OCI-M2 (cell line): ENCODE measurements around the gene NOC3L.
A peak's percentile ranks its signal among the peaks of the same experiment; 100 is the strongest.
"Not testable (repeated sequence)": the region's sequence is repeated elsewhere in the genome, so short reads cannot be mapped to it uniquely, and the experiment has no call there.

Experiments
- DNase-seq: peaks from one replicate; lab custom pipeline; 2025; ENCODE audit not compliant: unreplicated experiment; lab: John Stamatoyannopoulos, UW

The NOC3L gene

GRCh38 chr10:94362360-94363250, at the start of gene NOC3L:
NOC3L (minus strand) TSS chr10:94362939; CDS start chr10:94362838, 101 bp downstream.
- peak; percentile 64 for DNase-seq

GRCh38 chr10:94412449-94412848, 49.7 kb upstream of the NOC3L start:
- DNase-seq = no peak

GRCh38 chr10:94411304-94411703, 48.6 kb upstream of the NOC3L start:
- no peak for DNase-seq

- DNase-seq = no peak
Observed at GRCh38 chr10:94409021-94409657, 46.4 kb upstream of the NOC3L start.

- no peak for DNase-seq
Observed at GRCh38 chr10:94407668-94408067, 44.9 kb upstream of the NOC3L start.

- DNase-seq = no peak
Observed at GRCh38 chr10:94405406-94405805, 42.7 kb upstream of the NOC3L start.

GRCh38 chr10:94403380-94404213, 40.9 kb upstream of the NOC3L start:
- no peak for DNase-seq

- no peak for DNase-seq
Observed at GRCh38 chr10:94402843-94403379, 40.2 kb upstream of the NOC3L start.

- DNase-seq = peak; percentile 87
Observed at GRCh38 chr10:94402204-94402842, 39.6 kb upstream of the NOC3L start, which contains the start of gene TBC1D12. TBC1D12 (plus strand) TSS chr10:94402541; CDS start chr10:94402614, 73 bp downstream.

- DNase-seq = no peak
Observed at GRCh38 chr10:94398762-94399161, 36.0 kb upstream of the NOC3L start.

- no peak for DNase-seq
Observed at GRCh38 chr10:94397549-94398370, 35.0 kb upstream of the NOC3L start.

- not testable (repeated sequence) for DNase-seq
Observed at GRCh38 chr10:94392117-94392516, 29.4 kb upstream of the NOC3L start.

GRCh38 chr10:94385733-94386132, 23.0 kb upstream of the NOC3L start:
- DNase-seq = not testable (repeated sequence)

- no peak for DNase-seq
Observed at GRCh38 chr10:94383530-94383929, 20.8 kb upstream of the NOC3L start.

- no peak for DNase-seq
Observed at GRCh38 chr10:94376865-94377264, 14.1 kb upstream of the NOC3L start.

GRCh38 chr10:94375374-94375773, 12.6 kb upstream of the NOC3L start:
- DNase-seq = no peak

GRCh38 chr10:94370501-94370900, 7.8 kb upstream of the NOC3L start:
- no peak for DNase-seq

GRCh38 chr10:94366382-94366781, 3.6 kb upstream of the NOC3L start:
- DNase-seq = no peak

GRCh38 chr10:94364482-94364881, 1.7 kb upstream of the NOC3L start:
- no peak for DNase-seq

GRCh38 chr10:94363251-94363565, 469 bp upstream of the NOC3L start:
- no peak for DNase-seq
